AG04450 (cell line): ENCODE data around the gene LENEP. TPM values are rescaled to one million over a fixed set of nuclear protein-coding genes. Genes with fewer than 3 reads are reported as not detected.

Experiments used
- CTCF ChIA-PET: fragments of 300-600, 350-600 bp; formaldehyde crosslinking; extraction: SDS; loops from one replicate; lab custom pipeline; 2022; ENCODE audit warnings: antibody characterized with exemption, inconsistent platforms; lab: Charles Lee
- POLR2A ChIA-PET: fragments of 350-600 bp; formaldehyde crosslinking; extraction: SDS; loops from one replicate; lab custom pipeline; 2021; ENCODE audit warnings: antibody characterized with exemption, inconsistent platforms; lab: Yijun Ruan, JAX
- DNase-seq: peaks from one replicate; pipeline ENCODE4 v3.0.0-alpha.2; 2011; ENCODE audit warnings: low read depth, low spot score
- H3K27ac ChIP-seq: one replicate; pipeline ENCODE4 v1.5.1; 2012; ENCODE audit warnings: low read depth, low read length, control low read depth
- H3K27me3 ChIP-seq: one replicate; pipeline ENCODE4 v1.6.0; 2012; ENCODE audit warnings: low read length; ENCODE audit not compliant: control insufficient read depth, insufficient read depth
- H3K4me3 ChIP-seq: 2 replicates; pipeline ENCODE4 v1.5.1; 2011; ENCODE audit warnings: mild to moderate bottlenecking, low read depth, low read length, control low read depth
- H3K9me3 ChIP-seq: 2 replicates; pipeline ENCODE4 v1.5.1; 2012; ENCODE audit warnings: low read length; ENCODE audit not compliant: control insufficient read depth, insufficient read depth
- polyA plus RNA-seq: library from polyadenylated mRNA; depleted of rRNA; stranded (reverse); fragments of >200 nt; gene quantifications from 2 replicates; pipeline ENCODE4 v1.2.3, GENCODE V29; 2011
- TF ChIP-seq, protein P1 (sequence below): IDR thresholded peaks from 2 replicates; pipeline ENCODE4 v1.5.1; 2011; ENCODE audit warnings: low read depth, low read length, control low read depth, inconsistent platforms

The LENEP gene
- polyA plus RNA-seq, 1 experiment: not detected

GRCh38 chr1:155006601-155007101 lies 13.3 kb downstream of the LENEP start:
- H3K27me3 ChIP-seq: no peaks in the 10 kb centered on the region
- H3K27ac ChIP-seq: no peak overlapping the region
- no peaks in the 10 kb centered on the region; the same call in 1 of the 2 replicates for H3K9me3 ChIP-seq
- ChIA-PET POLR2A (interaction anchor here (0.7 to 1.6 kb wide), 2 partner anchors 10 to 1102 kb away, joined by 3 to 5 read pairs; no protein-coding TSS in a partner anchor), CTCF (interaction anchor here (0.9 to 4.5 kb wide), 2 partner anchors 11 to 39 kb away, joined by 3 to 38 read pairs; no protein-coding TSS in a partner anchor)
- no peak overlapping the region for H3K4me3 ChIP-seq
- DNase-seq: no peak
- TF ChIP-seq, protein P1, sequence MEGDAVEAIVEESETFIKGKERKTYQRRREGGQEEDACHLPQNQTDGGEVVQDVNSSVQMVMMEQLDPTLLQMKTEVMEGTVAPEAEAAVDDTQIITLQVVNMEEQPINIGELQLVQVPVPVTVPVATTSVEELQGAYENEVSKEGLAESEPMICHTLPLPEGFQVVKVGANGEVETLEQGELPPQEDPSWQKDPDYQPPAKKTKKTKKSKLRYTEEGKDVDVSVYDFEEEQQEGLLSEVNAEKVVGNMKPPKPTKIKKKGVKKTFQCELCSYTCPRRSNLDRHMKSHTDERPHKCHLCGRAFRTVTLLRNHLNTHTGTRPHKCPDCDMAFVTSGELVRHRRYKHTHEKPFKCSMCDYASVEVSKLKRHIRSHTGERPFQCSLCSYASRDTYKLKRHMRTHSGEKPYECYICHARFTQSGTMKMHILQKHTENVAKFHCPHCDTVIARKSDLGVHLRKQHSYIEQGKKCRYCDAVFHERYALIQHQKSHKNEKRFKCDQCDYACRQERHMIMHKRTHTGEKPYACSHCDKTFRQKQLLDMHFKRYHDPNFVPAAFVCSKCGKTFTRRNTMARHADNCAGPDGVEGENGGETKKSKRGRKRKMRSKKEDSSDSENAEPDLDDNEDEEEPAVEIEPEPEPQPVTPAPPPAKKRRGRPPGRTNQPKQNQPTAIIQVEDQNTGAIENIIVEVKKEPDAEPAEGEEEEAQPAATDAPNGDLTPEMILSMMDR: no peak

DNA sequence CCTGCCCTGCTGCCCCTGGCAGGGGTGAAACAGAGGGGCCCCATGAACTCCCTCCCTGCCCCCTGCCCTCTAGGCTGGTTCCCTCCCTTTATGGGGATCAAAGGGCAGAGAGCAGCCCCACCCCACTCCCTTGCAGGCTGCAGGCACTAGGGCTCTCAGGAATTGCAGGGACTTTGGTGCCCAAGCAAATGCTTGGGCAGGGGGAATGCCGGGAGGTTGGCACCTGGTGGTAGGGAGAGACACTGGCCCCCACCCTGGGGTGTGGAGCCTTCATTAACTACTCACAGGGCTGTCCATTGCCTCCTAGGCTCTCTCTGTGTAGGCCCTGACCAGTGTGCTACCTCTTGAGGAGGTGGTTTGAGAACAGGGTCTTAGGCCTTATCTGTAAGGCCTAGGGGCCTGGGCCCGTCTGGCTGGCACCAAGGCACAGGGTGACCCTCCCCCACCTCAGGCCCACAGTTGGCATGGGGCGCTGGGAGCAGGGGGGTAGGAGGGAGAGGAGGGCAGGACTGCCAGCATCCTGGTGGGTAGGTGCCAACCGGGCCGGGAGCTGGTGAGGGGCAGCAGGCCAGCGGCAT lies 14.0 kb downstream of the LENEP start:
- ChIA-PET CTCF (interaction anchor here (0.6 to 4.5 kb wide), 3 partner anchors 7 to 39 kb away, joined by 3 to 38 read pairs (median 3); no protein-coding TSS in a partner anchor), POLR2A (interaction anchor here (0.7 to 1.6 kb wide), 2 partner anchors 10 to 1103 kb away, joined by 3 to 5 read pairs; no protein-coding TSS in a partner anchor)
- TF ChIP-seq, protein P1: no peak
- H3K9me3 ChIP-seq: no peaks in the 10 kb centered on the region; the same call in 1 of the 2 replicates
- H3K4me3 ChIP-seq: no peak overlapping the region
- H3K27ac ChIP-seq: no peak overlapping the region
- no peak for DNase-seq
- no peaks in the 10 kb centered on the region for H3K27me3 ChIP-seq

DNA sequence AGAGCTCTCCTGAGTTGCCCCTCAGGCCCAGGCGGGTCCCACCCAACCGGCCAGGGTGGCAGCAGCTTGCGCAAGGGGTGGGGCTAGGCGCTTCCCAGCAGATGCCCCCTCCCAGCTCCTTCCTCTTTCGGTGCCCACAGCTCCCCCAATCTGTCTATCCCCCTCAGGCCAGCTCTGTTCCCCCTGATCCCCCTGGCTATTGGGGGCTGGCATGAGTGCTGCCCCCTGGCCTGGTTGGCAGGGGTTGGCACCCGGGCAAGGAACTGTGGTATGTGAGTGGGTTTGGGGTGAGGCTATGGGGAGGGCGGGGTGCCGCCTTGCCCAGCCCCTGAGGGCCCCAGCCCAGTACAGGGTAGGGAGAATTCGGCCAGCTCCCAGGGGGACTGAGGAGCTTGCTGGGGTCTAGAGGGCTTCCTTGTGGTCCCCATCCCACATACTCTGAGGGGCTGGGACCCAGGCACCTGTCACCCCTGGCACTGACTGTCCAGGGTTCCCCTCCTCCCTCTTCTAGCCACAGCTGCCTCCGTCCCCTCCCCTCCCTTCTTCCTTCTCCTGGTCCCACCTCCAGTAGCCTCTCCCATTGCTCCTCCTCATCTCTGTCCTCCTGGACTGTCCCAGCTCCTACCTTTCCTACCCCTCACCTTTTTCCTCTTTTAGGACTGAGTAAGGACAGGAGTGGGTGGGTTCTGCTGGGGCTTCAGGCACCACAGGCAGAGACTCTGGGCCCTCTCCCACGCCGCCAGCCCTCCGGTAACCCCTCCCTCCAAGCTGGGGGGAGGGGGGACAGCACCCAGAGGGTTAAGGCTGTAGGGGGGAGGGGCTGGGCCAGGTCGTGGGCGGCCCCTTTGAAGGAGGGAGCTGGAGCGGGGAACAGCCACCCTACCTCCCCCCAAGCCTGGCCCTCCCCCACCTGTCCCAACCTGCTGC lies 14.9 kb downstream of the LENEP start:
- TF ChIP-seq, protein P1: no peak
- no peak for DNase-seq
- CTCF ChIA-PET: interaction anchor here (0.6 to 4.5 kb wide), 2 partner anchors 8 to 9 kb away, joined by 3 to 38 read pairs; no protein-coding TSS in a partner anchor
- H3K27me3 ChIP-seq: no peaks in the 10 kb centered on the region
- no peak overlapping the region for H3K27ac ChIP-seq
- POLR2A ChIA-PET: interaction anchor here (1.6 kb wide), 1 partner anchor 9 kb away, joined by 3 read pairs; no protein-coding TSS in a partner anchor
- H3K9me3 ChIP-seq: no peaks in the 10 kb centered on the region; the same call in 1 of the 2 replicates
- no peak overlapping the region for H3K4me3 ChIP-seq

DNA sequence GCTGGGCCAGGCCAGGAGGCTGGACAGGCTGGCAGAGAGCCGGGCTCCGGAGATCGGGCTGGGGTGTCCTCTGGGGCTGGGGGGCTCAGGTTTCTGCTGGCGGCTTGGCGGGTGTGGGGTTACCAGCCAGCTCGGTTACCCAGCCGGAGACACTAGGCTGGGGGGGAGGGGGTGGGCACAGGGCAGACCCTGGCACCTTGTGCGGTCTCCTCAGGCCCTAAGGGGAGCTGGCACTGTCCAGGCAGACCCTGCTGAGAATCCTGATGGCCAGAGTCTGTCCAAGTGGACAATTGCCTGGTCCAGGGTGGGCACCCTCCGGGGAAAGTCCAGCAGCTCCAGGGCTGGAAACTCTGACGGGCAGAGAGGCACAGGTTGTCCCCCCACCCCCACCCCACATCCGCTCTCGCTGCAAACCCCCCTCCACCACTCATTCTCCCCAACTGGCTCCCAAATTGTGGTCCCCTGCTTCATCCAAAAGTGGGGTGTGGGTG lies 15.9 kb downstream of the LENEP start:
- TF ChIP-seq, protein P1: no peak
- Histone ChIP-seq H3K27ac (no peak overlapping the region), H3K4me3 (no peak overlapping the region), H3K9me3 (no peaks in the 10 kb centered on the region), H3K27me3 (no peaks in the 10 kb centered on the region)
- POLR2A ChIA-PET: no interaction called here
- CTCF ChIA-PET: interaction anchor here (4.5 kb wide), 1 partner anchor 8 kb away, joined by 38 read pairs; no protein-coding TSS in a partner anchor
- DNase-seq: no peak
